ENCODE results near the gene SPIRE2.
"Not testable (repeated sequence)": the region's sequence is repeated elsewhere in the genome, so short reads cannot be mapped to it uniquely, and the experiment has no call there.

The SPIRE2 gene

GRCh38 chr16:89831810-89832328 lies 3.6 kb downstream of the SPIRE2 start:
- DNase-seq (ENCODE audit: low spot score): no peak
- in situ Hi-C loops (cut with MboI; ENCODE audit: low sequenced_read_pairs, unreplicated experiment): no loop called here
- TF ChIP-seq CTCF (IDR thresholded peaks at IDR 0.05; ENCODE audit: borderline replicate concordance, control extremely low read depth, extremely low read depth, insufficient read depth, missing control alignments): no peak

- DNase-seq (ENCODE audit: low spot score); in situ Hi-C loops (cut with MboI; ENCODE audit: low sequenced_read_pairs, unreplicated experiment): not testable (repeated sequence)
Measured at GRCh38 chr16:89833664-89834363, 5.5 kb downstream of the SPIRE2 start.

GRCh38 chr16:89834813-89835363 lies 6.6 kb downstream of the SPIRE2 start:
- in situ Hi-C loops (cut with MboI; ENCODE audit: low sequenced_read_pairs, unreplicated experiment): not testable (repeated sequence)

GRCh38 chr16:89836484-89836883 lies 8.2 kb downstream of the SPIRE2 start:
- DNase-seq (ENCODE audit: low spot score); in situ Hi-C loops (cut with MboI; ENCODE audit: low sequenced_read_pairs, unreplicated experiment): not testable (repeated sequence)

More at GRCh38 chr16:89834813-89835363, 6.6 kb downstream of the SPIRE2 start:
- DNase-seq (ENCODE audit: low spot score): not testable (repeated sequence)

DNA sequence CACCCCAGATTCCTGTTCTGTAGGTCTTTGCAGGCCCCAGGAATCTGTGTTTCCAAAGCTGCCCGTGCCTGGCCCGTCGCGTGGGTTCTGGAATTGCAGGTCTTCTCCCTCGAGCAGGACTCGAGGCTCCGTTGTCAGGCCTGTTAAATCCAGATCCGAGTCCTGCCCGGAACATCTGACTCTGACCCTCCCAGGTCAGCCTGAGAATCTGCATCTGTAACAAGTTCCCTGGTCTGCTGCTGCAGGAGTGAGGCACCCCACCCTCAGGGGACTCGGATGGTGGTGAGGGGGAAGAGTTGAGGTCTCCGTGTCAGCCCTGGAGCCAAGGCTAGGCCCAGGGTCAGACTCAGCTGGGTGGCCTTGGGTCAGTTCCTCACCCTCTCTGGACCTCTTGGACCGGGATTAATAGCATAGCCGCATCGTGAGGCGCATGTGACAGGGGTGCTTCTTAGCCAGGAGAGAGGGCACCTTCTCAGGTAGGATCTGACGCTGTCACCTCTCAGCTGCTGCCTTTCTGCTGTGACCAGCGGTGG lies 8.8 kb downstream of the SPIRE2 start:
- in situ Hi-C loops (cut with MboI; ENCODE audit: low sequenced_read_pairs, unreplicated experiment): no loop called here
- no peak for TF ChIP-seq CTCF (IDR thresholded peaks at IDR 0.05; ENCODE audit: borderline replicate concordance, control extremely low read depth, extremely low read depth, insufficient read depth, missing control alignments)
- DNase-seq (ENCODE audit: low spot score): no peak

DNA sequence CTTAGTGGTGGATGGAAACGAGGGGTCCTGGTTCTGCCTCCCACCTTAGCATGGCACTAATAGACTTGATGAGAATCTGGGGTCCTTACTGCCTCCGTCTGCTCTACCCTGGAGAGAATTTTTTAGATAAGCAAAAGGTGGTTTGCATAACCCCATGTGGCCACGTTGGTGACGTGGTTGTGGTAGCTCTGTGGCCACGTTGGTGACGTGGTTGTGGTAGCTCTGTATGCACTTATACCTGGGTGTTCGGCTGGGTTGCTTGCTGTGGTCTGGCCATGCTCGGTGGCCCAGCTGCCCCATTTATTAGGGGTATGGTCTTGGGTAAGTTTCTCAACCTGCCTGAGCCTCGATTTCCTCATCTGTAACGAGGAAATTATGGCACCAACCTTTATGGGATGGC lies 13.0 kb downstream of the SPIRE2 start:
- TF ChIP-seq CTCF (IDR thresholded peaks at IDR 0.05; ENCODE audit: borderline replicate concordance, control extremely low read depth, extremely low read depth, insufficient read depth, missing control alignments): no peak
- in situ Hi-C loops (cut with MboI; ENCODE audit: low sequenced_read_pairs, unreplicated experiment): no loop called here
- DNase-seq (ENCODE audit: low spot score): peak; percentile 66

GRCh38 chr16:89842471-89843408 lies 14.5 kb downstream of the SPIRE2 start:
- no peak for DNase-seq (ENCODE audit: low spot score)
- in situ Hi-C loops (cut with MboI; ENCODE audit: low sequenced_read_pairs, unreplicated experiment): no loop called here
- no peak for TF ChIP-seq CTCF (IDR thresholded peaks at IDR 0.05; ENCODE audit: borderline replicate concordance, control extremely low read depth, extremely low read depth, insufficient read depth, missing control alignments)

Measured in GM13976 (cell line).